ENCODE results near the gene PTAFR. TPM values are rescaled to one million over a fixed set of nuclear protein-coding genes. Genes with fewer than 3 reads are reported as not detected.
A peak's percentile ranks its signal among the peaks of the same experiment; 100 is the strongest.

PTAFR gene
- total RNA-seq, 1 donor from 2014 or later: 1.2 TPM

DNA sequence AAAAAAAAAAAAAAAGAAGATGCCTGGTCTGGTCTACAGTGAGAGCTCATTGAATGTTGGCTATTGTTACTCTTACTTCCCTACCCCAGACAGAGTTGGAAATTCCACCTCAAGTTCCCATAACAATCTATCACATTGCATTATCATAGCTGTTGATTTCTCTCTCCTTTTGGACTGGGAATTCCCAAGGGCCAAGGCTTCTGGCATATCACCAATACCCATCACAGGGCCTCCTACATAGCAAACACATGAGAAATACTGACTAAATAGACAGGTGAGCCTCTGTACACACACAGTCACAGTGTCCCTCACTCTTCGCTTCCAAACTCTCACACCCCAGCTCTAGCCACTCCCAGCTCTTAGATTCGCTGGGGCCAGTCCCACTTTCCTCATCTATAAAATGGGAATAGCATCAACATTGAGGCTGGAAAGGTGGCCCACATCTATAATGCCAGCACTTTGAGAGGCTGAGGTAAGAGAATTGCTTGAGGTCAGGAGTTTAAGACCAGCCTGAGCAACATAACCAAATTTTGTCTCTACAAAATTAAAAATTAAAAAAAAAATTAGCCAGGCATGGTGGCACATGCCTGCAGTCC, 6.4 kb downstream of the PTAFR start:
- TF ChIP-seq POLR2AphosphoS5 (IDR thresholded peaks at IDR 0.05; ENCODE audit: insufficient read depth in 1 of 2, low read depth in 1 of 2): no peak
- TF ChIP-seq, protein P1, sequence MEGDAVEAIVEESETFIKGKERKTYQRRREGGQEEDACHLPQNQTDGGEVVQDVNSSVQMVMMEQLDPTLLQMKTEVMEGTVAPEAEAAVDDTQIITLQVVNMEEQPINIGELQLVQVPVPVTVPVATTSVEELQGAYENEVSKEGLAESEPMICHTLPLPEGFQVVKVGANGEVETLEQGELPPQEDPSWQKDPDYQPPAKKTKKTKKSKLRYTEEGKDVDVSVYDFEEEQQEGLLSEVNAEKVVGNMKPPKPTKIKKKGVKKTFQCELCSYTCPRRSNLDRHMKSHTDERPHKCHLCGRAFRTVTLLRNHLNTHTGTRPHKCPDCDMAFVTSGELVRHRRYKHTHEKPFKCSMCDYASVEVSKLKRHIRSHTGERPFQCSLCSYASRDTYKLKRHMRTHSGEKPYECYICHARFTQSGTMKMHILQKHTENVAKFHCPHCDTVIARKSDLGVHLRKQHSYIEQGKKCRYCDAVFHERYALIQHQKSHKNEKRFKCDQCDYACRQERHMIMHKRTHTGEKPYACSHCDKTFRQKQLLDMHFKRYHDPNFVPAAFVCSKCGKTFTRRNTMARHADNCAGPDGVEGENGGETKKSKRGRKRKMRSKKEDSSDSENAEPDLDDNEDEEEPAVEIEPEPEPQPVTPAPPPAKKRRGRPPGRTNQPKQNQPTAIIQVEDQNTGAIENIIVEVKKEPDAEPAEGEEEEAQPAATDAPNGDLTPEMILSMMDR (IDR thresholded peaks at IDR 0.05): no peak
- no peak for TF ChIP-seq POLR2A (IDR thresholded peaks at IDR 0.05)
- intact Hi-C loops (cut with DNase I): no loop called here
- DNase-seq (ENCODE audit: extremely low spot score in 2 of 2): no peak
- Histone ChIP-seq H3K4me3 (no peak overlapping the region), H3K9me3 (no peaks in the 10 kb centered on the region), H3K27ac (no peak overlapping the region), H3K36me3 (no peaks in the 10 kb centered on the region), H3K4me1 (no peaks in the 10 kb centered on the region), H3K27me3 (no peaks in the 10 kb centered on the region)

DNA sequence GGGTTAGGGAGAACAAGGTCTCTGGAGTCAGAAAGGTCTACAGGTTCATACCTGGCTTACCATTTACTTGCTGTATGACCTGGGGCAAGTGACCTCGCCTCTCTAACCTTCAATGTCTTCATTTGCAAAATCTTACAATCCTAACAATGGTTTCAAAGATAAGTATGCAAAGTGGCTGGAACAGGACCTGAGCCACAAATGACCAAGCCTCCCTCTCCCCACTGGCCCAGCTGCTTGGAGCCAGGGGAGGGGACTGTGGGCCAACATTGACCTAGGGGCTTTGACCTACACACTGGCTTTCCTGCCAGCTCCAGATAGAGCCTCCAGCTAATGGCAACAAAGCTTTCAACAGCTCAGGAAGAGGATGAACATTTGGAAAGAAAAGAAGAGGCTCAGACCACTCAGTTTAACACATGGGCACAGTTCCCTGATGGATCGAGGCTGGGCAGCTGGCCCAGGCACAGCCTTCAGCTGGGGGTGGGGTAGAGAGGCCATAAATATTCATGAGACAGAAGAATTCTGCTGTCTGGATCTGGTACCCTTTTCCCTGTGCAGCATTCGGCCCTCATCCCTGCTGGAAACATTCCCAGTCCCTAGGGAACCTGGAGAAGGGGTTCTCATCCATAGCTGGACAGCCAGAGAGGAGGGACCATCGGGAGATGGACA, 12.9 kb downstream of the PTAFR start:
- Histone ChIP-seq H3K27ac (no peak overlapping the region), H3K36me3 (no peaks in the 10 kb centered on the region), H3K4me3 (no peak overlapping the region), H3K9me3 (no peaks in the 10 kb centered on the region), H3K4me1 (peaks cover 22% of the 10 kb centered on the region), H3K27me3 (no peaks in the 10 kb centered on the region)
- TF ChIP-seq, protein P1 (IDR thresholded peaks at IDR 0.05): no peak
- TF ChIP-seq POLR2A (IDR thresholded peaks at IDR 0.05) (no peak), POLR2AphosphoS5 (IDR thresholded peaks at IDR 0.05; ENCODE audit: insufficient read depth in 1 of 2, low read depth in 1 of 2) (no peak)
- intact Hi-C loops (cut with DNase I): no loop called here
- no peak for DNase-seq (ENCODE audit: extremely low spot score in 2 of 2)

DNA sequence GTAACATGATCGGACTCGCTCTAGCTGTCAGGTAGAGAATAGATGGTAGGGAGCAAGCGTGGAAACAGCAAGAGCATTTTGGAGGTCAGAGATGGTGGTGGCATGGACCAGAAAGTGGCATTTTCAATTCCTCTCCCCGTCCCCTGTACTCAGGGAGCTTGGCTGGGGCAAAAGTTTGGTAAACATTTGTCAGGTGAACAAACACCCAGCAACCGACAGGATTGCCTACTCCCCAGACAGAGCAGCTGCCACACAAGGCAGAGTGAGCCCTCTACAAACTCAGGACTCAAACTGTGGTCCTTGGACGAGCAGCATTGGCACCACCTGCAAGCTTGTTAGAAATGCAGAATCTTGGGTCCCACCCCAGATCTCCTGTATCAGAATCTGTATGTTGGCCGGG, 14.3 kb downstream of the PTAFR start:
- Histone ChIP-seq H3K36me3 (no peaks in the 10 kb centered on the region), H3K9me3 (no peaks in the 10 kb centered on the region), H3K27ac (no peak overlapping the region), H3K4me1 (peaks cover 22% of the 10 kb centered on the region), H3K27me3 (no peaks in the 10 kb centered on the region), H3K4me3 (no peak overlapping the region)
- TF ChIP-seq, protein P1 (IDR thresholded peaks at IDR 0.05): no peak
- TF ChIP-seq POLR2AphosphoS5 (IDR thresholded peaks at IDR 0.05; ENCODE audit: insufficient read depth in 1 of 2, low read depth in 1 of 2) (no peak), POLR2A (IDR thresholded peaks at IDR 0.05) (no peak)
- DNase-seq (ENCODE audit: extremely low spot score in 2 of 2): no peak
- intact Hi-C loops (cut with DNase I): no loop called here

DNA sequence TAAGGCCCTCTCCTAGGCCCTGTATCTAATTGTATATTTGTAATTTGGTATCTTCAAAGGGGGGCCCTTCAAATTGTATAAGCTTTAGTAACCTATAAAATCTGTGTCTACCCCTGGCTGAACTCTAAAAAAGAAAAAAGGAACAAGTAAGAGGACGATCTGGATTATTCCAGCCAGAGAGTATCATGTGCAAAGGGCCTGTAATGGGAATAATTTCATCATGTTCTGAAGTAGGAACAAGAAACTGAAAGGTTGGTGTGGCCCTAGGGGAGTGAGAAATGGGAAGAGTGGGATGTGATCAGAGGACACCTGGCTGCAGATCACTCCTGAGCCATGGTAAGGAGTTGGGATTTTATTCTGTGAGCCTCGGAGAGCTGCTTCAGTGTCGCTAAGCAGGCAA, 14.7 kb downstream of the PTAFR start:
- H3K27ac ChIP-seq: no peak overlapping the region
- TF ChIP-seq POLR2A (IDR thresholded peaks at IDR 0.05) (no peak), POLR2AphosphoS5 (IDR thresholded peaks at IDR 0.05; ENCODE audit: insufficient read depth in 1 of 2, low read depth in 1 of 2) (no peak)
- TF ChIP-seq, protein P1 (IDR thresholded peaks at IDR 0.05): no peak
- H3K9me3 ChIP-seq: no peaks in the 10 kb centered on the region
- H3K36me3 ChIP-seq: no peaks in the 10 kb centered on the region
- no peak for DNase-seq (ENCODE audit: extremely low spot score in 2 of 2)
- no peak overlapping the region for H3K4me3 ChIP-seq
- H3K4me1 ChIP-seq: peaks cover 22% of the 10 kb centered on the region
- intact Hi-C loops (cut with DNase I): no loop called here
- H3K27me3 ChIP-seq: no peaks in the 10 kb centered on the region

DNA sequence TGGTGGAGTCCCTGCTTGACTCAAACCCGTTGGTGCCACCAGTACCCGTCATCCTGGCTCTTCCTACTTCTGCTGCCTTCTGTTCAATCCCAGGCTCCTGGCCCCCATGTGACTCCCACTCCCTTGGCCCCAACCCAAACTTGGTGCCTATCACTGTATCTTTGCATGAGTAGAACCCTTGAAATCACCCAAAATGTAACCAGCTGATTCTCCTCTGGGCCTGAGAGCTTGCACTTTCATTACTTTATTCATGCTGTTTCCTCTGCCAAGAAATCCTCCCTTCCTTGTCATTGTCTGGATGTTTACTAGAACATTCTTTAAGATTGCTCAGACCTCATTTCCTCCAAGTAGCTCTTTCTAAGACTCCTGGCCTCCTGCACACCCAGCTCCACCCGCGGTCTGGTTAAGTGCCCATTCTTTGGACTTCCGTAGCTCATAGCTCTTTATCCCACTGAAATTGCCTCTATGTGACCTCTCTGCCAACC, 15.7 kb downstream of the PTAFR start:
- intact Hi-C loops (cut with DNase I): no loop called here
- DNase-seq (ENCODE audit: extremely low spot score in 2 of 2): no peak
- H3K27ac ChIP-seq: no peak overlapping the region
- H3K4me3 ChIP-seq: no peak overlapping the region
- no peaks in the 10 kb centered on the region for H3K27me3 ChIP-seq
- TF ChIP-seq POLR2A (IDR thresholded peaks at IDR 0.05) (no peak), POLR2AphosphoS5 (IDR thresholded peaks at IDR 0.05; ENCODE audit: insufficient read depth in 1 of 2, low read depth in 1 of 2) (peak in 1 of 2 donors; percentile 88)
- TF ChIP-seq, protein P1 (IDR thresholded peaks at IDR 0.05): no peak
- no peaks in the 10 kb centered on the region for H3K36me3 ChIP-seq
- peaks cover 22% of the 10 kb centered on the region for H3K4me1 ChIP-seq
- no peaks in the 10 kb centered on the region for H3K9me3 ChIP-seq
